Activated B cell treated with CpG ODN at 0.5 μM for 24 hours (primary cell): ENCODE data around the gene ASB7. TPM values are rescaled to one million over a fixed set of nuclear protein-coding genes. Genes with fewer than 3 reads are reported as not detected.

Experiments used
- ATAC-seq: fragments of 200-7000 bp; cut with Tn5 transposase; one replicate; pipeline ENCODE4 v1.10.0; 2021; ENCODE audit warnings: low read depth, mild to moderate bottlenecking, moderate library complexity
- CTCF ChIA-PET: fragments of 350-600 bp; sonication (Branson Sonifier 250); formaldehyde crosslinking; loops from one replicate; lab custom pipeline; 2021; ENCODE audit warnings: antibody characterized with exemption; lab: Charles Lee
- POLR2A ChIA-PET: fragments of 350-600 bp; sonication (Branson Sonifier 250); formaldehyde crosslinking; loops from one replicate; lab custom pipeline; 2021; ENCODE audit warnings: antibody characterized with exemption; lab: Charles Lee
- DNase-seq: peaks from one replicate; pipeline ENCODE4 v3.0.0; 2022
- H3K27ac Mint-ChIP-seq: one replicate; pipeline ENCODE4 v1.8.0; 2020; ENCODE audit warnings: mixed read lengths
- H3K27me3 Mint-ChIP-seq: one replicate; pipeline ENCODE4 v1.8.0; 2021; ENCODE audit warnings: mixed read lengths
- H3K36me3 Mint-ChIP-seq: one replicate; pipeline ENCODE4 v1.8.0; 2021; ENCODE audit warnings: low read depth, mixed read lengths
- H3K4me1 Mint-ChIP-seq: one replicate; pipeline ENCODE4 v1.8.0; 2021; ENCODE audit warnings: mixed read lengths
- H3K4me3 Mint-ChIP-seq: one replicate; pipeline ENCODE4 v1.8.0; 2020; ENCODE audit warnings: mild to moderate bottlenecking, mixed read lengths
- H3K9me3 Mint-ChIP-seq: one replicate; pipeline ENCODE4 v1.8.0; 2020; ENCODE audit warnings: mixed read lengths
- CTCF ChIP-seq: fragments of 200-600 bp; IDR thresholded peaks from one replicate; pipeline ENCODE4 v1.8.0; 2022; ENCODE audit warnings: antibody characterized with exemption, mild to moderate bottlenecking
- intact Hi-C: fragments of 100-400 bp; cut with micrococcal nuclease; formaldehyde crosslinking; loops from one replicate; pipeline ENCODE4 v1.15.1; 2024
- total RNA-seq: library from RNA; stranded (reverse); gene quantifications from 2 replicates; pipeline ENCODE4 v1.2.3, GENCODE V29; 2022

The ASB7 gene
- total RNA-seq: 18.3 and 21.3 TPM in 2 replicates

GRCh38 chr15:100602064-100602822, at the start of gene ASB7, which contains the start of gene LINS1:
Gene ASB7 (plus strand): TSS chr15:100602589. CDS start chr15:100612217, 9,628 bp downstream.
Gene LINS1 (minus strand): TSS chr15:100602184. CDS start chr15:100580842, 21,342 bp downstream.
- H3K27me3 Mint-ChIP-seq: no peaks in the 10 kb centered on the region
- H3K27ac Mint-ChIP-seq: no peak within 1 kb of the TSS
- H3K4me1 Mint-ChIP-seq: peaks cover 46% of the 10 kb centered on the region

GRCh38 chr15:100553468-100553867, 48.9 kb upstream of the ASB7 start:
- TF ChIP-seq CTCF: no peak
- Mint-ChIP-seq H3K36me3 (peaks cover 7% of the 10 kb centered on the region), H3K4me3 (no peak overlapping the region), H3K4me1 (no peaks in the 10 kb centered on the region), H3K27ac (no peak overlapping the region), H3K27me3 (no peaks in the 10 kb centered on the region), H3K9me3 (peaks cover 4% of the 10 kb centered on the region)
- no peak for DNase-seq
- ATAC-seq: no peak
- ChIA-PET CTCF (no interaction called here), POLR2A (no interaction called here)
- intact Hi-C loops: no loop called here

More at GRCh38 chr15:100602064-100602822, at the start of gene ASB7, which contains the start of gene LINS1:
- peak; percentile 87 for ATAC-seq
- no peak for TF ChIP-seq CTCF
- Mint-ChIP-seq H3K36me3 (peaks cover 26% of the 10 kb centered on the region), H3K4me3 (no peak within 1 kb of the TSS), H3K9me3 (no peaks in the 10 kb centered on the region)
- CTCF ChIA-PET: interaction anchor here (0.9 to 3.7 kb wide), 3 partner anchors 30 to 405 kb away, joined by 4 to 23 read pairs (median 4); no protein-coding TSS in a partner anchor
- POLR2A ChIA-PET: interaction anchor here (0.6 to 1.9 kb wide), 7 partner anchors 9 to 1351 kb away, joined by 3 to 13 read pairs (median 3); partner anchors contain the start of genes LRRC28, LRRK1 and SNRPA1
- intact Hi-C loops: loop anchor here (1.0 to 5.0 kb wide), 14 partner anchors 25 to 1955 kb away; partner anchors contain the start of genes IGF1R, LRRC28, LYSMD4 and SELENOS
- peak; percentile 97 for DNase-seq

GRCh38 chr15:100558771-100559254, 43.6 kb upstream of the ASB7 start:
- ATAC-seq: no peak
- H3K9me3 Mint-ChIP-seq: no peaks in the 10 kb centered on the region
- DNase-seq: no peak
- intact Hi-C loops: no loop called here
- ChIA-PET POLR2A (no interaction called here), CTCF (no interaction called here)
- TF ChIP-seq CTCF: no peak
- H3K27ac Mint-ChIP-seq: no peak overlapping the region
- no peaks in the 10 kb centered on the region for H3K4me1 Mint-ChIP-seq
- no peaks in the 10 kb centered on the region for H3K27me3 Mint-ChIP-seq
- H3K36me3 Mint-ChIP-seq: peaks cover 15% of the 10 kb centered on the region
- no peak overlapping the region for H3K4me3 Mint-ChIP-seq

- no peaks in the 10 kb centered on the region for H3K9me3 Mint-ChIP-seq
- CTCF ChIA-PET: no interaction called here
- ATAC-seq (no peak), DNase-seq (no peak)
- H3K4me1 Mint-ChIP-seq: no peaks in the 10 kb centered on the region
- no peak overlapping the region for H3K27ac Mint-ChIP-seq
- H3K4me3 Mint-ChIP-seq: no peak overlapping the region
- no peak for TF ChIP-seq CTCF
- POLR2A ChIA-PET: no interaction called here
- H3K36me3 Mint-ChIP-seq: peaks cover 14% of the 10 kb centered on the region
- no peaks in the 10 kb centered on the region for H3K27me3 Mint-ChIP-seq
- intact Hi-C loops: no loop called here
Observed at GRCh38 chr15:100559330-100559729, 43.1 kb upstream of the ASB7 start.

GRCh38 chr15:100560323-100560722, 42.1 kb upstream of the ASB7 start:
- CTCF ChIA-PET: no interaction called here
- H3K36me3 Mint-ChIP-seq: peaks cover 14% of the 10 kb centered on the region
- intact Hi-C loops: no loop called here

More at GRCh38 chr15:100560323-100560722, 42.1 kb upstream of the ASB7 start:
- Mint-ChIP-seq H3K27me3 (no peaks in the 10 kb centered on the region), H3K27ac (no peak overlapping the region), H3K9me3 (no peaks in the 10 kb centered on the region), H3K4me1 (no peaks in the 10 kb centered on the region), H3K4me3 (no peak overlapping the region)
- ATAC-seq: no peak
- DNase-seq: no peak
- no peak for TF ChIP-seq CTCF
- POLR2A ChIA-PET: no interaction called here
